WTC11 (cell line): ENCODE measurements around the gene ETV5. TPM values are rescaled to one million over a fixed set of nuclear protein-coding genes. Genes with fewer than 3 reads are reported as not detected.

Experiments used
- ATAC-seq: fragments of 200-7000 bp; cut with Tn5 transposase; 2 replicates; pipeline ENCODE4 v1.10.0; 2021; ENCODE audit warnings: mild to moderate bottlenecking, moderate library complexity
- CTCF ChIA-PET: fragments of 300-600 bp; sonication (Branson Sonifier 250); formaldehyde crosslinking; loops from one replicate; lab custom pipeline; 2021; ENCODE audit warnings: antibody characterized with exemption; lab: Charles Lee
- POLR2A ChIA-PET: fragments of 350-600 bp; sonication (Branson Sonifier 250); formaldehyde crosslinking; loops from one replicate; lab custom pipeline; 2021; ENCODE audit warnings: antibody characterized with exemption; lab: Charles Lee
- DNase-seq: peaks from one replicate; pipeline ENCODE4 v3.0.0; 2021; ENCODE audit warnings: low spot score
- H3K27ac Mint-ChIP-seq: 2 replicates; pipeline ENCODE4 v1.8.0; 2021; ENCODE audit warnings: mixed read lengths
- H3K27me3 Mint-ChIP-seq: 2 replicates; pipeline ENCODE4 v1.8.0; 2021; ENCODE audit warnings: low read depth, mild to moderate bottlenecking, moderate library complexity, mixed read lengths
- H3K36me3 Mint-ChIP-seq: 2 replicates; pipeline ENCODE4 v1.8.0; 2021; ENCODE audit warnings: mixed read lengths
- H3K4me1 Mint-ChIP-seq: 2 replicates; pipeline ENCODE4 v1.8.0; 2022; ENCODE audit warnings: mixed read lengths
- H3K4me3 Mint-ChIP-seq: 2 replicates; pipeline ENCODE4 v1.8.0; 2021; ENCODE audit warnings: mild to moderate bottlenecking, moderate library complexity, mixed read lengths
- H3K9me3 Mint-ChIP-seq: 2 replicates; pipeline ENCODE4 v1.8.0; 2021; ENCODE audit warnings: mixed read lengths
- CBFB ChIP-seq: sonication (generic); formaldehyde crosslinking; IDR thresholded peaks from 2 replicates; pipeline ENCODE4 v1.8.1; 2022; ENCODE audit warnings: mild to moderate bottlenecking, low read depth, missing genetic modification reagents
- CREM ChIP-seq: sonication (generic); formaldehyde crosslinking; IDR thresholded peaks from 2 replicates; pipeline ENCODE4 v1.8.1; 2022; ENCODE audit warnings: mild to moderate bottlenecking, missing genetic modification reagents, moderate library complexity
- ELF4 ChIP-seq: sonication (generic); formaldehyde crosslinking; IDR thresholded peaks from 2 replicates; pipeline ENCODE4 v1.8.1; 2022; ENCODE audit warnings: low read depth, mild to moderate bottlenecking, moderate library complexity, missing genetic modification reagents
- ESRRA ChIP-seq: sonication (generic); formaldehyde crosslinking; IDR thresholded peaks from 2 replicates; pipeline ENCODE4 v1.8.1; 2022; ENCODE audit warnings: mild to moderate bottlenecking, missing genetic modification reagents, borderline replicate concordance
- FOXP1 ChIP-seq: sonication (generic); formaldehyde crosslinking; IDR thresholded peaks from 2 replicates; pipeline ENCODE4 v1.8.0; 2022; ENCODE audit warnings: missing genetic modification reagents, mild to moderate bottlenecking, moderate library complexity, borderline replicate concordance
- MXD4 ChIP-seq: fragments of 250-450 bp; sonication (Bioruptor Pico); IDR thresholded peaks from 2 replicates; pipeline ENCODE4 v1.8.0; 2021; ENCODE audit warnings: mild to moderate bottlenecking, moderate library complexity, borderline replicate concordance
- NFATC4 ChIP-seq: fragments of 250-450 bp; sonication (Bioruptor Pico); IDR thresholded peaks from 2 replicates; pipeline ENCODE4 v1.9.0; 2021; ENCODE audit warnings: mild to moderate bottlenecking
- NR2C2 ChIP-seq: sonication (generic); formaldehyde crosslinking; IDR thresholded peaks from 2 replicates; pipeline ENCODE4 v1.8.0; 2022; ENCODE audit warnings: mild to moderate bottlenecking, missing genetic modification reagents
- NR3C1 ChIP-seq: sonication (generic); formaldehyde crosslinking; conservative IDR thresholded peaks from 2 replicates; pipeline ENCODE4 v1.8.1; 2023; ENCODE audit warnings: low read depth, mild to moderate bottlenecking, missing genetic modification reagents
- OVOL2 ChIP-seq: fragments of 250-450 bp; sonication (Bioruptor Pico); IDR thresholded peaks from 2 replicates; pipeline ENCODE4 v1.9.0; 2021; ENCODE audit warnings: mild to moderate bottlenecking, borderline replicate concordance
- PRRX2 ChIP-seq: fragments of 250-450 bp; sonication (Bioruptor Pico); IDR thresholded peaks from 2 replicates; pipeline ENCODE4 v1.8.0; 2021; ENCODE audit warnings: mild to moderate bottlenecking
- RORB ChIP-seq: fragments of 250-450 bp; sonication (Bioruptor Pico); IDR thresholded peaks from 2 replicates; pipeline ENCODE4 v1.9.0; 2021; ENCODE audit warnings: mild to moderate bottlenecking
- SMAD4 ChIP-seq: sonication (generic); formaldehyde crosslinking; IDR thresholded peaks from 2 replicates; pipeline ENCODE4 v1.8.0; 2022; ENCODE audit warnings: mild to moderate bottlenecking, missing genetic modification reagents
- ZNF219 ChIP-seq: sonication (generic); formaldehyde crosslinking; IDR thresholded peaks from 2 replicates; pipeline ENCODE4 v1.8.0; 2023; ENCODE audit warnings: missing genetic modification reagents, mild to moderate bottlenecking, borderline replicate concordance
- ZNF263 ChIP-seq: sonication (generic); formaldehyde crosslinking; IDR thresholded peaks from 2 replicates; pipeline ENCODE4 v1.8.1; 2022; ENCODE audit warnings: low read depth, mild to moderate bottlenecking, moderate library complexity, missing genetic modification reagents
- ZNF423 ChIP-seq: fragments of 250-450 bp; sonication (Bioruptor Pico); IDR thresholded peaks from 2 replicates; pipeline ENCODE4 v2.1.2; 2022; ENCODE audit warnings: mild to moderate bottlenecking, moderate library complexity
- total RNA-seq: library from RNA; stranded (reverse); gene quantifications from 3 replicates; pipeline ENCODE4 v1.2.3, GENCODE V29; 2021
- TF ChIP-seq, protein P1 (sequence below): sonication (generic); formaldehyde crosslinking; conservative IDR thresholded peaks from 2 replicates; pipeline ENCODE4 v1.8.1; 2022; ENCODE audit warnings: mild to moderate bottlenecking, missing genetic modification reagents
- TF ChIP-seq, protein P2 (sequence below): sonication (generic); formaldehyde crosslinking; IDR thresholded peaks from 2 replicates; pipeline ENCODE4 v1.8.0; 2022; ENCODE audit warnings: mild to moderate bottlenecking, missing genetic modification reagents
- TF ChIP-seq, protein P3 (sequence below): fragments of 250-450 bp; sonication (Bioruptor Pico); IDR thresholded peaks from 2 replicates; pipeline ENCODE4 v1.8.0; 2021; ENCODE audit warnings: mild to moderate bottlenecking
- TF ChIP-seq, protein P4 (sequence below): sonication (generic); formaldehyde crosslinking; IDR thresholded peaks from 2 replicates; pipeline ENCODE4 v1.8.0; 2022; ENCODE audit warnings: mild to moderate bottlenecking, missing genetic modification reagents
- TF ChIP-seq, protein P5 (sequence below): sonication (generic); formaldehyde crosslinking; IDR thresholded peaks from 2 replicates; pipeline ENCODE4 v1.8.1; 2023; ENCODE audit warnings: mild to moderate bottlenecking, missing genetic modification reagents
- TF ChIP-seq, protein P6 (sequence below): sonication (generic); formaldehyde crosslinking; IDR thresholded peaks from 2 replicates; pipeline ENCODE4 v1.8.0; 2022; ENCODE audit warnings: missing genetic modification reagents
- TF ChIP-seq, protein P7 (sequence below): sonication (generic); formaldehyde crosslinking; IDR thresholded peaks from 2 replicates; pipeline ENCODE4 v1.8.1; 2022; ENCODE audit warnings: missing genetic modification reagents, borderline replicate concordance

ETV5 gene
- total RNA-seq, 1 experiment from 2014 or later, result 71.3 TPM

DNA sequence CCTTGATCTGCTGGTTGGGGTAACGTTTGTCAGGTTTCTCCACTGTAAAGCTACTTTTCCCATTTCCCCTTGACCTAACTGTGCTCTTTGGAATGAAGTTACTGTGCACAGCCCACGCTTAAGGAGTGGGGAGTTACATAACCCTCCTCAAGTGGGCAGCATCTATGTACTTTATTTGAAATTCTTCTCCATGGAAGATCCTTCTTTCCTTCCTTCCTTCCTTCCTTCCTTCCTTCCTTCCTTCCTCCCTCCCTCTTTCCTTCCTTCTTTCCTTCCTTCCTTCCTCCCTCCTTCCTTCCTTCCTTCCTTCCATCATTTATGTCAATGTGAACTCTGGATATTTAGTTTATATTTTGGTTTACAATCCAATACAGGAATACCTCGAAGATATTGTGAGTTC lies 94.0 kb downstream of the ETV5 start:
- ATAC-seq (no peak), DNase-seq (no peak)
- Mint-ChIP-seq H3K9me3 (peaks cover 12% of the 10 kb centered on the region), H3K4me1 (no peaks in the 10 kb centered on the region), H3K27me3 (no peaks in the 10 kb centered on the region; the same call in 1 of the 2 replicates), H3K4me3 (no peak overlapping the region), H3K27ac (no peak overlapping the region), H3K36me3 (no peaks in the 10 kb centered on the region)
- CTCF ChIA-PET, result interaction anchor here (0.8 kb wide), 1 partner anchor 204 kb away, joined by 3 read pairs; no protein-coding TSS in a partner anchor
- POLR2A ChIA-PET, result no interaction called here
- TF ChIP-seq NR2C2 (CRISPR knock-in tag), result no peak
- TF ChIP-seq CREM, result no peak
- TF ChIP-seq MXD4 (CRISPR knock-in tag), result no peak
- no peak for TF ChIP-seq ELF4 (CRISPR knock-in tag)
- TF ChIP-seq ZNF423, result no peak
- TF ChIP-seq, protein P1, sequence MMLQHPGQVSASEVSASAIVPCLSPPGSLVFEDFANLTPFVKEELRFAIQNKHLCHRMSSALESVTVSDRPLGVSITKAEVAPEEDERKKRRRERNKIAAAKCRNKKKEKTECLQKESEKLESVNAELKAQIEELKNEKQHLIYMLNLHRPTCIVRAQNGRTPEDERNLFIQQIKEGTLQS, result no peak

DNA sequence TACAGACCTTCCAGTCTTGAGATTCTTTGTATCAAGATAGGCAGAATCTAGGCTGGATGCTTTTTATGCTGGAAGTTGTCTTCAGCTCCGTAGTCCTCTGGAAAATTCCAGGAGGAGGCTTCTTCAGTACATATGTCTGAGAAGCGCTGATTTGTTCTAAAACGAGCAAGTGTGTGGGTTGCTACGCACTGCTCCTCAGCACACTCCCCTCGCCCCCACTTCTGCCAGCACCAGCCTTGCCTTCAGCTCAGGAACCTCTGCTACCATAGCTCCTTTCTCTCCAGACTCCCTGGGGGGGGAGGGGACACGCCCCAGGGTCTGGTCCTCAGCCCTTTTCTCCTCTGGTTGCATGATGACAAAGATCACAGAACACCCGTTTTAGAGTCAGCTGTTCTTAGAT lies 95.6 kb downstream of the ETV5 start:
- no peak overlapping the region for H3K4me3 Mint-ChIP-seq
- TF ChIP-seq, protein P2, sequence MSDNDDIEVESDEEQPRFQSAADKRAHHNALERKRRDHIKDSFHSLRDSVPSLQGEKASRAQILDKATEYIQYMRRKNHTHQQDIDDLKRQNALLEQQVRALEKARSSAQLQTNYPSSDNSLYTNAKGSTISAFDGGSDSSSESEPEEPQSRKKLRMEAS, result no peak
- TF ChIP-seq NFATC4 (CRISPR knock-in tag) (no peak), RORB (CRISPR knock-in tag) (no peak), PRRX2 (CRISPR knock-in tag) (no peak), FOXP1 (CRISPR knock-in tag) (no peak), NR3C1 (no peak), ZNF263 (CRISPR knock-in tag) (no peak), SMAD4 (no peak), CBFB (CRISPR knock-in tag) (no peak), OVOL2 (CRISPR knock-in tag) (no peak), ESRRA (no peak), ZNF219 (CRISPR knock-in tag) (no peak)
- TF ChIP-seq, protein P3, sequence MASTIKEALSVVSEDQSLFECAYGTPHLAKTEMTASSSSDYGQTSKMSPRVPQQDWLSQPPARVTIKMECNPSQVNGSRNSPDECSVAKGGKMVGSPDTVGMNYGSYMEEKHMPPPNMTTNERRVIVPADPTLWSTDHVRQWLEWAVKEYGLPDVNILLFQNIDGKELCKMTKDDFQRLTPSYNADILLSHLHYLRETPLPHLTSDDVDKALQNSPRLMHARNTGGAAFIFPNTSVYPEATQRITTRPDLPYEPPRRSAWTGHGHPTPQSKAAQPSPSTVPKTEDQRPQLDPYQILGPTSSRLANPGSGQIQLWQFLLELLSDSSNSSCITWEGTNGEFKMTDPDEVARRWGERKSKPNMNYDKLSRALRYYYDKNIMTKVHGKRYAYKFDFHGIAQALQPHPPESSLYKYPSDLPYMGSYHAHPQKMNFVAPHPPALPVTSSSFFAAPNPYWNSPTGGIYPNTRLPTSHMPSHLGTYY (CRISPR knock-in tag), result no peak
- TF ChIP-seq, protein P4, sequence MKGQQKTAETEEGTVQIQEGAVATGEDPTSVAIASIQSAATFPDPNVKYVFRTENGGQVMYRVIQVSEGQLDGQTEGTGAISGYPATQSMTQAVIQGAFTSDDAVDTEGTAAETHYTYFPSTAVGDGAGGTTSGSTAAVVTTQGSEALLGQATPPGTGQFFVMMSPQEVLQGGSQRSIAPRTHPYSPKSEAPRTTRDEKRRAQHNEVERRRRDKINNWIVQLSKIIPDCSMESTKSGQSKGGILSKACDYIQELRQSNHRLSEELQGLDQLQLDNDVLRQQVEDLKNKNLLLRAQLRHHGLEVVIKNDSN, result no peak
- TF ChIP-seq, protein P5, sequence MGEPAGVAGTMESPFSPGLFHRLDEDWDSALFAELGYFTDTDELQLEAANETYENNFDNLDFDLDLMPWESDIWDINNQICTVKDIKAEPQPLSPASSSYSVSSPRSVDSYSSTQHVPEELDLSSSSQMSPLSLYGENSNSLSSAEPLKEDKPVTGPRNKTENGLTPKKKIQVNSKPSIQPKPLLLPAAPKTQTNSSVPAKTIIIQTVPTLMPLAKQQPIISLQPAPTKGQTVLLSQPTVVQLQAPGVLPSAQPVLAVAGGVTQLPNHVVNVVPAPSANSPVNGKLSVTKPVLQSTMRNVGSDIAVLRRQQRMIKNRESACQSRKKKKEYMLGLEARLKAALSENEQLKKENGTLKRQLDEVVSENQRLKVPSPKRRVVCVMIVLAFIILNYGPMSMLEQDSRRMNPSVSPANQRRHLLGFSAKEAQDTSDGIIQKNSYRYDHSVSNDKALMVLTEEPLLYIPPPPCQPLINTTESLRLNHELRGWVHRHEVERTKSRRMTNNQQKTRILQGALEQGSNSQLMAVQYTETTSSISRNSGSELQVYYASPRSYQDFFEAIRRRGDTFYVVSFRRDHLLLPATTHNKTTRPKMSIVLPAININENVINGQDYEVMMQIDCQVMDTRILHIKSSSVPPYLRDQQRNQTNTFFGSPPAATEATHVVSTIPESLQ (CRISPR knock-in tag), result no peak
- TF ChIP-seq, protein P6, sequence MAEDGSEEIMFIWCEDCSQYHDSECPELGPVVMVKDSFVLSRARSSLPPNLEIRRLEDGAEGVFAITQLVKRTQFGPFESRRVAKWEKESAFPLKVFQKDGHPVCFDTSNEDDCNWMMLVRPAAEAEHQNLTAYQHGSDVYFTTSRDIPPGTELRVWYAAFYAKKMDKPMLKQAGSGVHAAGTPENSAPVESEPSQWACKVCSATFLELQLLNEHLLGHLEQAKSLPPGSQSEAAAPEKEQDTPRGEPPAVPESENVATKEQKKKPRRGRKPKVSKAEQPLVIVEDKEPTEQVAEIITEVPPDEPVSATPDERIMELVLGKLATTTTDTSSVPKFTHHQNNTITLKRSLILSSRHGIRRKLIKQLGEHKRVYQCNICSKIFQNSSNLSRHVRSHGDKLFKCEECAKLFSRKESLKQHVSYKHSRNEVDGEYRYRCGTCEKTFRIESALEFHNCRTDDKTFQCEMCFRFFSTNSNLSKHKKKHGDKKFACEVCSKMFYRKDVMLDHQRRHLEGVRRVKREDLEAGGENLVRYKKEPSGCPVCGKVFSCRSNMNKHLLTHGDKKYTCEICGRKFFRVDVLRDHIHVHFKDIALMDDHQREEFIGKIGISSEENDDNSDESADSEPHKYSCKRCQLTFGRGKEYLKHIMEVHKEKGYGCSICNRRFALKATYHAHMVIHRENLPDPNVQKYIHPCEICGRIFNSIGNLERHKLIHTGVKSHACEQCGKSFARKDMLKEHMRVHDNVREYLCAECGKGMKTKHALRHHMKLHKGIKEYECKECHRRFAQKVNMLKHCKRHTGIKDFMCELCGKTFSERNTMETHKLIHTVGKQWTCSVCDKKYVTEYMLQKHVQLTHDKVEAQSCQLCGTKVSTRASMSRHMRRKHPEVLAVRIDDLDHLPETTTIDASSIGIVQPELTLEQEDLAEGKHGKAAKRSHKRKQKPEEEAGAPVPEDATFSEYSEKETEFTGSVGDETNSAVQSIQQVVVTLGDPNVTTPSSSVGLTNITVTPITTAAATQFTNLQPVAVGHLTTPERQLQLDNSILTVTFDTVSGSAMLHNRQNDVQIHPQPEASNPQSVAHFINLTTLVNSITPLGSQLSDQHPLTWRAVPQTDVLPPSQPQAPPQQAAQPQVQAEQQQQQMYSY (CRISPR knock-in tag), result no peak
- TF ChIP-seq, protein P7, sequence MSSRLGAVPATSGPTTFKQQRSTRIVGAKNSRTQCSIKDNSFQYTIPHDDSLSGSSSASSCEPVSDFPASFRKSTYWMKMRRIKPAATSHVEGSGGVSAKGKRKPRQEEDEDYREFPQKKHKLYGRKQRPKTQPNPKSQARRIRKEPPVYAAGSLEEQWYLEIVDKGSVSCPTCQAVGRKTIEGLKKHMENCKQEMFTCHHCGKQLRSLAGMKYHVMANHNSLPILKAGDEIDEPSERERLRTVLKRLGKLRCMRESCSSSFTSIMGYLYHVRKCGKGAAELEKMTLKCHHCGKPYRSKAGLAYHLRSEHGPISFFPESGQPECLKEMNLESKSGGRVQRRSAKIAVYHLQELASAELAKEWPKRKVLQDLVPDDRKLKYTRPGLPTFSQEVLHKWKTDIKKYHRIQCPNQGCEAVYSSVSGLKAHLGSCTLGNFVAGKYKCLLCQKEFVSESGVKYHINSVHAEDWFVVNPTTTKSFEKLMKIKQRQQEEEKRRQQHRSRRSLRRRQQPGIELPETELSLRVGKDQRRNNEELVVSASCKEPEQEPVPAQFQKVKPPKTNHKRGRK (CRISPR knock-in tag), result no peak
- TF ChIP-seq, all 79 proteins: peak for 0
- ATAC-seq (no peak), DNase-seq (no peak)
- Mint-ChIP-seq H3K27ac (no peak overlapping the region), H3K36me3 (no peaks in the 10 kb centered on the region), H3K9me3 (peaks cover 12% of the 10 kb centered on the region), H3K27me3 (no peaks in the 10 kb centered on the region; the same call in 1 of the 2 replicates), H3K4me1 (no peaks in the 10 kb centered on the region)
- POLR2A ChIA-PET, result no interaction called here
- CTCF ChIA-PET, result interaction anchor here (1.1 to 1.3 kb wide), 2 partner anchors 70 to 229 kb away, joined by 5 to 6 read pairs; no protein-coding TSS in a partner anchor
